DND-41 (cell line): ENCODE results near the gene LAPTM5.

Experiments
- ATAC-seq: fragments of 200-7000 bp; cut with Tn5 transposase; 3 replicates; pipeline ENCODE4 v1.9.1; 2021; ENCODE audit warnings: low read depth; ENCODE audit not compliant: insufficient read depth
- DNase-seq: peaks from one replicate; pipeline ENCODE4 v3.0.0-alpha.2; 2020
- H2AFZ ChIP-seq: 2 replicates; pipeline ENCODE4 v1.6.0; 2012; ENCODE audit warnings: low read depth, low read length
- H3K27ac ChIP-seq: 2 replicates; pipeline ENCODE4 v1.5.1; 2012; ENCODE audit warnings: low read length, inconsistent platforms
- H3K27me3 ChIP-seq: fragments of 200-600 bp; sonication (generic); 2 replicates; pipeline ENCODE4 v1.6.0; 2012; ENCODE audit warnings: low read length, mild to moderate bottlenecking, inconsistent platforms; ENCODE audit not compliant: insufficient read depth, poor library complexity
- H3K36me3 ChIP-seq: 2 replicates; pipeline ENCODE4 v1.5.1; 2012; ENCODE audit warnings: low read length, inconsistent platforms; ENCODE audit not compliant: insufficient read depth
- H3K4me1 ChIP-seq: 2 replicates; pipeline ENCODE4 v1.5.1; 2012; ENCODE audit warnings: mild to moderate bottlenecking, low read length; ENCODE audit not compliant: insufficient read depth
- H3K4me2 ChIP-seq: 2 replicates; pipeline ENCODE4 v1.6.0; 2012; ENCODE audit warnings: mild to moderate bottlenecking, moderate library complexity, low read length, inconsistent platforms; ENCODE audit not compliant: insufficient read depth
- H3K4me3 ChIP-seq, 2 experiments: fragments of 200-600 bp in 1 of 2; shearing (Covaris generic) in 1 of 2; 2 replicates each; pipeline ENCODE4 v1.5.1; 2012 to 2016; ENCODE audit warnings: inconsistent platforms in 2 of 2, low read length in 2 of 2, mild to moderate bottlenecking in 2 of 2, low read depth in 1 of 2, moderate library complexity in 1 of 2
- H3K79me2 ChIP-seq: 2 replicates; pipeline ENCODE4 v1.6.0; 2012; ENCODE audit warnings: low read length, inconsistent platforms; ENCODE audit not compliant: insufficient read depth
- H3K9ac ChIP-seq: 2 replicates; pipeline ENCODE4 v1.6.0; 2012; ENCODE audit warnings: low read depth, mild to moderate bottlenecking, inconsistent platforms, low read length, moderate library complexity
- H3K9me3 ChIP-seq: 2 replicates; pipeline ENCODE4 v1.5.1; 2012; ENCODE audit warnings: low read length, moderate library complexity, mild to moderate bottlenecking, inconsistent platforms; ENCODE audit not compliant: insufficient read depth, severe bottlenecking
- H4K20me1 ChIP-seq: 2 replicates; pipeline ENCODE4 v1.6.0; 2012; ENCODE audit warnings: low read length; ENCODE audit not compliant: insufficient read depth
- EZH2 ChIP-seq: IDR thresholded peaks from 3 replicates; pipeline ENCODE4 v1.6.1; 2012; ENCODE audit warnings: borderline replicate concordance, low read depth, mild to moderate bottlenecking, moderate library complexity, low read length, inconsistent platforms; ENCODE audit not compliant: severe bottlenecking
- TF ChIP-seq, protein P1 (sequence below): IDR thresholded peaks from 2 replicates; pipeline ENCODE4 v1.5.1; 2012; ENCODE audit warnings: borderline replicate concordance, low read length, moderate library complexity, mild to moderate bottlenecking; ENCODE audit not compliant: poor library complexity, severe bottlenecking; ENCODE audit errors: extremely low read depth

The LAPTM5 gene

DNA sequence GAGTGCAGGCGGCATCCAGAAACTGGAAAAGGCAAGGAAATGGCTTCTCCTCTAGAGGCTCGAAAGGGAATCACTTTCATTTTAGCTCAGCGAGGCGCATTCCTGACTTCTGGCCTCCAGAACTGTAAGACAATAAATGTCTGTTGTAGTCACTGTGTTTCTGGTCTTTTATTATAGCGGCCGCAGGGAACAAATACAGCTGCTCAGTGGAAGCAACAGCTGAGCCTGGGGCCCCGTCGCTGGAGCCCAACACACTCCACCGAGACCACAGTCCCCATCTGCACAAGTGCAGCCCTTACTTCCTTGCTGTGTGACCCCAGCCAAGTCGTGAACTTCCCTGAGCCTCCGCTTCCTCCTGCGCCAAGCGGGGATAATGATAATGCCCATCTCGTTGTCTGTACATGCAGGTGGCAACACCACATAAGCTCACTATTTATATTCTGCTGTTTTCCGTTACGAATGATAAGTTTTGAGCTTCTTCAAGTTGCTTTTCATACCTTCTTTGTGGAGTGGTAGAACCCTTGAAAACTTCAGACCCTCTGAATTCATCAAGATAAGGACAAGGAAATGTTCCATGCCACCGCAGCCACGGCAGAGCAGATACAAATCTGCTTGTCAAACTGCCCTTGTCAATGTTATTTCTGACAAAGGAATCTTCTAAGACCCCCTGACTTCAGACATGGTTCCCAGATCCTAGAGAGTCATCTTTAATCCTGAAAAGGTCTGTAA, 3.2 kb upstream of the LAPTM5 start:
- H3K9me3 ChIP-seq, result no peaks in the 10 kb centered on the region
- no peak overlapping the region for H3K4me3 ChIP-seq
- H3K27ac ChIP-seq, result no peak overlapping the region
- peaks cover 5% of the 10 kb centered on the region; the same call in 1 of the 2 replicates for H4K20me1 ChIP-seq
- DNase-seq (no peak), ATAC-seq (no peak)
- H2AFZ ChIP-seq, result no peak overlapping the region
- H3K9ac ChIP-seq, result no peak overlapping the region
- peaks cover 5% of the 10 kb centered on the region for H3K79me2 ChIP-seq
- H3K4me2 ChIP-seq, result no peak overlapping the region
- no peaks in the 10 kb centered on the region for H3K36me3 ChIP-seq
- TF ChIP-seq EZH2, result no peak
- TF ChIP-seq, protein P1, sequence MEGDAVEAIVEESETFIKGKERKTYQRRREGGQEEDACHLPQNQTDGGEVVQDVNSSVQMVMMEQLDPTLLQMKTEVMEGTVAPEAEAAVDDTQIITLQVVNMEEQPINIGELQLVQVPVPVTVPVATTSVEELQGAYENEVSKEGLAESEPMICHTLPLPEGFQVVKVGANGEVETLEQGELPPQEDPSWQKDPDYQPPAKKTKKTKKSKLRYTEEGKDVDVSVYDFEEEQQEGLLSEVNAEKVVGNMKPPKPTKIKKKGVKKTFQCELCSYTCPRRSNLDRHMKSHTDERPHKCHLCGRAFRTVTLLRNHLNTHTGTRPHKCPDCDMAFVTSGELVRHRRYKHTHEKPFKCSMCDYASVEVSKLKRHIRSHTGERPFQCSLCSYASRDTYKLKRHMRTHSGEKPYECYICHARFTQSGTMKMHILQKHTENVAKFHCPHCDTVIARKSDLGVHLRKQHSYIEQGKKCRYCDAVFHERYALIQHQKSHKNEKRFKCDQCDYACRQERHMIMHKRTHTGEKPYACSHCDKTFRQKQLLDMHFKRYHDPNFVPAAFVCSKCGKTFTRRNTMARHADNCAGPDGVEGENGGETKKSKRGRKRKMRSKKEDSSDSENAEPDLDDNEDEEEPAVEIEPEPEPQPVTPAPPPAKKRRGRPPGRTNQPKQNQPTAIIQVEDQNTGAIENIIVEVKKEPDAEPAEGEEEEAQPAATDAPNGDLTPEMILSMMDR, result no peak
- no peaks in the 10 kb centered on the region for H3K27me3 ChIP-seq
- H3K4me1 ChIP-seq, result peaks cover 28% of the 10 kb centered on the region

DNA sequence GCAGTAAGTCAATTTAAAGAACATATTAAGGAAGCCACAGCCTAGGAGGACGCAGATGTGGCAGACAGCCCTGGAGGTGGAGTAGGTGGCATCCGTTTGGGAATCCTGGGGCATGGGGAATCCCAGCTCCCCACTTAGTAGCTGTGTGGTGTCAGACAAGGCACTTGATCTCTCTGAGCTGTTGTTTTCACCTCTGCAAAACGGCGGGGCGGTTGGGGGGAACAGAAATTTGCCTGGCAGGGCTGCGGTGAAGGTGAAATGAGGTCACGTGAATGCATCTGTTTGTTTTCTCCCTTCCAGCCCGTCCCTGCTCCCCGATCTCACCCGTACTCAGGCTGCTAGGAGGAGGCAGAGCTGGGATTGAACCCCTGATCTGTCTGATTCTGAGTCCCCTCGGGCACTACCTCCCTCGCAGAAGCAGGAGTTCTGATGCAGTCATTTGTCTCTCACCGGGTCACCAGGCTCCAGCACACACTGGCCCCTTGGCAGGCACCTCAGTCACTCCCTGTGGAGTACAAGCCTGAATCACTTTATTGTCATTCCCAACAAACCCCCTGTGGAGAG, 2.2 kb upstream of the LAPTM5 start:
- TF ChIP-seq, protein P1, result no peak
- no peak for TF ChIP-seq EZH2
- H3K4me3 ChIP-seq, result no peak overlapping the region
- H3K4me2 ChIP-seq, result no peak overlapping the region
- DNase-seq (no peak), ATAC-seq (no peak)
- no peak overlapping the region for H3K27ac ChIP-seq
- H3K27me3 ChIP-seq, result no peaks in the 10 kb centered on the region
- H3K79me2 ChIP-seq, result peaks cover 14% of the 10 kb centered on the region
- H3K9ac ChIP-seq, result no peak overlapping the region
- peaks cover 9% of the 10 kb centered on the region for H4K20me1 ChIP-seq
- H3K36me3 ChIP-seq, result no peaks in the 10 kb centered on the region
- H2AFZ ChIP-seq, result no peak overlapping the region
- H3K4me1 ChIP-seq, result peaks cover 38% of the 10 kb centered on the region
- H3K9me3 ChIP-seq, result no peaks in the 10 kb centered on the region

DNA sequence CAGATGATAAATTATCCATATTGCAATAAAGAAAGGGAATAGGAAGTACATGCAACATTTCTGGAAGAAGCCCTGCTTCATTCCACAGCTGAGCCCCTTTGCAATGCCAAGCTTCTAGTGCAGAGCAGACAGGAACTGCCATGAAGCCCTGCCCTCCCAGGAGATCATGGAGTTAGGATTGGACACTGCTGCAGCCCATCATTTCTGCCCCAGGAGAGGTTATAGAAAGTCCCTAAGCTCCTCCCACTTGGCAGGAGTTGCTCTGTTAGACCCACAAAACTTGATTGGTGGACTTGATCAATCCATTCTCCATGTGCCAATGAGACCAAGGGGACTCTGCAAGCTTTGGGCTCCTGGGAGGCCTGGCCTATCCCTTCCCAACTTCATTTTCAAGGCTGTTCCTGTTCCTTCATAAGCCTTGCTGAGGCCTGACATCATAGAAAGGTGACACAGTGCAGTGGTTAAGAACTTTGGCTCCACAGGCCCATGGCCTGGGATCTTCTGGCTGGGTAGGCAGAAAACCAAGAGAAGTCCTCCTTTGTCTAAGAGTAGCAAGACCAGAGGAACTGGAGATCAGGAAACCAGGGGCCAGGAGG, 1.3 kb upstream of the LAPTM5 start:
- no peak overlapping the region for H3K27ac ChIP-seq
- peaks cover 9% of the 10 kb centered on the region for H4K20me1 ChIP-seq
- DNase-seq (peak; percentile 47), ATAC-seq (no peak)
- no peak overlapping the region for H2AFZ ChIP-seq
- TF ChIP-seq, protein P1, result no peak
- TF ChIP-seq EZH2, result no peak
- no peak overlapping the region for H3K9ac ChIP-seq
- no peaks in the 10 kb centered on the region for H3K36me3 ChIP-seq
- no peak overlapping the region for H3K4me3 ChIP-seq
- no peaks in the 10 kb centered on the region for H3K27me3 ChIP-seq
- H3K79me2 ChIP-seq, result peaks cover 21% of the 10 kb centered on the region
- H3K4me2 ChIP-seq, result no peak overlapping the region
- peaks cover 41% of the 10 kb centered on the region for H3K4me1 ChIP-seq
- no peaks in the 10 kb centered on the region for H3K9me3 ChIP-seq
